Measurements from ENCODE around the gene MTOR. TPM values are rescaled to one million over a fixed set of nuclear protein-coding genes. Genes with fewer than 3 reads are reported as not detected.

MTOR gene
- total and polyA plus RNA-seq, 10 of the 15 experiments (the other 5 are each of a cell fraction or from before 2014, with no cell fraction given), result 6.6 to 41.8 (median 29.8) TPM

- TF ChIP-seq PKNOX1 (IDR thresholded peaks at IDR 0.05) (no peak), SIX5 (IDR thresholded peaks at IDR 0.05; ENCODE audit: low read depth, low read length, severe bottlenecking) (no peak), BMI1 (IDR thresholded peaks at IDR 0.05; ENCODE audit: borderline replicate concordance) (no peak), CBFB (IDR thresholded peaks at IDR 0.05; ENCODE audit: low read depth) (no peak), JUNB (IDR thresholded peaks at IDR 0.05) (peak; percentile 44; the same call in 1 of the 2 replicates), BRCA1 (IDR thresholded peaks at IDR 0.05; ENCODE audit: low read depth, low read length) (no peak), CTCF (IDR thresholded peaks at IDR 0.05 in 2 of 3, conservative IDR thresholded peaks at IDR 0.05 in 1 of 3; ENCODE audit: control insufficient read depth in 2 of 3, extremely low read depth in 1 of 3, insufficient read depth in 1 of 3, low read depth in 3 of 3, low read length in 3 of 3) (peak; percentile 43 to 53 (median 44); a peak in 5 of 6 replicates), IRF4 (IDR thresholded peaks at IDR 0.05; ENCODE audit: low read depth, low read length) (peak; percentile 45; the same call in 1 of the 2 replicates)
Measured at GRCh38 chr1:11072216-11072917, 190.0 kb downstream of the MTOR start (continued).
